Hematopoietic multipotent progenitor cell treated with erythropoietin and hydrocortisone succinate and interleukin-3 and kit ligand, for 15 days (in vitro differentiated cells): ENCODE results near the gene NPAS2.
A peak's percentile ranks its signal among the peaks of the same experiment; 100 is the strongest.

Experiments
- DNase-seq: peaks from one replicate; pipeline ENCODE4 v3.0.0-alpha.2; 2015; ENCODE audit warnings: low spot score

The NPAS2 gene

GRCh38 chr2:100905132-100905805 lies 85.3 kb downstream of the NPAS2 start:
- no peak for DNase-seq

GRCh38 chr2:100906131-100906530 lies 86.2 kb downstream of the NPAS2 start:
- DNase-seq = no peak

GRCh38 chr2:100906679-100907078 lies 86.7 kb downstream of the NPAS2 start:
- no peak for DNase-seq

- DNase-seq = no peak
These were observed 87.9 kb downstream of the NPAS2 start for GRCh38 chr2:100907832-100908231.

GRCh38 chr2:100909534-100910081 lies 89.7 kb downstream of the NPAS2 start:
- no peak for DNase-seq

GRCh38 chr2:100910111-100910510 lies 90.2 kb downstream of the NPAS2 start:
- DNase-seq = no peak

GRCh38 chr2:100919316-100919715 lies 99.4 kb downstream of the NPAS2 start:
- no peak for DNase-seq

- peak; percentile 52 for DNase-seq
These were observed 101.8 kb downstream of the NPAS2 start for GRCh38 chr2:100921685-100922161.

GRCh38 chr2:100923461-100924060 lies 103.6 kb downstream of the NPAS2 start:
- no peak for DNase-seq

GRCh38 chr2:100924122-100924519 lies 104.2 kb downstream of the NPAS2 start:
- DNase-seq = no peak

- no peak for DNase-seq
These were observed 104.8 kb downstream of the NPAS2 start for GRCh38 chr2:100924520-100925451.

GRCh38 chr2:100928235-100928634 lies 108.3 kb downstream of the NPAS2 start:
- no peak for DNase-seq

- no peak for DNase-seq
These were observed 109.2 kb downstream of the NPAS2 start for GRCh38 chr2:100929147-100929546.

- no peak for DNase-seq
These were observed 114.8 kb downstream of the NPAS2 start for GRCh38 chr2:100934504-100935371.

GRCh38 chr2:100935372-100935752 lies 115.4 kb downstream of the NPAS2 start:
- DNase-seq = no peak

- no peak for DNase-seq
These were observed 116.3 kb downstream of the NPAS2 start for GRCh38 chr2:100936070-100936741.

GRCh38 chr2:100936972-100937542 lies 117.1 kb downstream of the NPAS2 start:
- DNase-seq = no peak

GRCh38 chr2:100938031-100939026 lies 118.4 kb downstream of the NPAS2 start:
- DNase-seq = no peak

- no peak for DNase-seq
These were observed 119.5 kb downstream of the NPAS2 start for GRCh38 chr2:100939445-100939844.
